HTERT RPE-1 (cell line): ENCODE measurements around the gene PDCD4.

Experiments used
- in situ Hi-C: fragments of 300-500 bp; cut with MboI; formaldehyde crosslinking; loops from 4 replicates; pipeline ENCODE4 v1.14.3; 2020; ENCODE audit warnings: low sequenced_read_pairs

The PDCD4 gene

DNA sequence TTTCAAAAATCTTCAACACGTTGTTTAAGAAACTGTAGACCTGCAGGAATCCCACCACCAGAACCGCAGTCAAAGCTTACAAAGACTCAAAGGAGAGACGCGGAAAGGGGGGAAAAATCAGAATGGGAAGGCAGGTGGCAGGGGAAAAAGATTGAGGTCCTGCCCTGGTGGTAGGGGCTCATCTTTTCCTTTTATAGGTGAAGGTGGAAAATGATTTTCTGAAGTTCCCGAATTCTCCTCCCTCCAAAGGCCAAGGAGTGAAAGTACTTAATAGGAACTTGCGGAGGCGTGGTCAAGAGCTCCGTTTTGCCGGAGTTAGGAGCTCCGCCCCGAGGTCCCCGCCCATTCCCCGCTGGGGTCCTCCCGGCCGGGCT, 46.5 kb downstream of the PDCD4 start:
- in situ Hi-C loops: no loop called here

DNA sequence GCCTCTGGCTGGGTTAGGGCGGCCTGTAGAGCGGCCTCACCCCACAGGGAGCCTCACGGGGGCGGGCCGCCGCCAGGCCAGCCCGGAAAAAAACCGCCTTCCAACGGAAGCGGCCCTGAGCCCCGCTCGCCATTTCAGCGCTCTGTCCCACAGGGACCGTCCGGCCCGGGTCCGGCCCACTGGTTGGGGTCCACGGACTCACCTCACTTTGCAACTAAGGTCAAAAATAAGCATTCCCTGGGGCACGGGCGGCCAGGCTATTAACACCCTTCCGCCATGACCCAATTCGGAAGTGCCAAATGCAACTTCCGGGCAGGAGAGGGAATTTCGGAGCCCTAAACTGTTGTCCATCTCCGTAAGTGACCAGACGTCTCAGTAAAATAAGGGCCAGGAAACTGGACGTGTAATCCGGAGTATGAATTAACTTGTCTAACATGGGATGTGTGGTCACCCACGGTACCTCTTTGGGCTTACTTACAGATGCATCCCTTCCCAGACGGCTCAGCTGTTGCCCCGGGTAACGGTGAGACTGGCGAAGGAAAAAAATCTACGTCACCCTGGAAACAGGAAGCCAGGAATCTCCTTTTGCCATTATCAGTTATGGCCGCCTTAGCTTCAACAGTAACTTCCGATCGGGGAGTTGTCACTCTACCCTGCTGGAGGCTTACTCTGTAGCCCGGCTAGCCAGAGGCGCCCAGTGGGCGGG, 47.1 kb downstream of the PDCD4 start, which contains the start of gene BBIP1:
TSS of gene BBIP1 (minus strand) at position 538 of the 706 bp plus-strand sequence. CDS start 1,023 bp downstream, outside the sequence.
- in situ Hi-C loops: no loop called here

DNA sequence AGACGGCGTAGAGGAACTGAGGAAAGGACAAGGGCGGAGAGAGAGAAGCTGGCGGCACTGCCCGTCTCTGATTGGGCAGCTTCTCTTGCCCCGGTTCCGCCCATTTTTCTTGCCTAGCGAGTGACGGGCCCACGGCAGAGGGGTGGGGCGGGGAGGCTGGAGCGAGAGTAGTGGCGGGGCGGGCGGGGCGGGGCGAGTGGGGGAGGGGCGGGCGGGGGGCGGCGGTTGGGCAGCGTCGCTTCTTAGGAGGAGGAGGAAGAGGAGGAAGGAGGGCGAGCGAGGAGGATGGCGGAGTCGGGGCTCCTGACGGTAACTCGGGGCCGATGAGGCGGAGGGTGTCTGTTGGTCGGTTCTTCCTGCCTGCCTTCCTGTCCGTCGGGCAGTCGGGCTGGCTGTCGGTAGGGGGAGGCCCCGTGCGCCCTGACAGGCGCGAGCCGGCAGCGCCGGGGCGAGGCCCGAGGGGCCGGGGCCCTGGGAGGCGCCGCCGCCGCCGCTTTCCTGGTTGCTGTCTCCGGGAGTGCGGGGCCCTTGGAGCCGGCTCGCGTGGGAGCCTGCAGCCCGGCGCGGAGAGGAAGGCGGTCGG, 47.7 kb downstream of the PDCD4 start, which contains the start of gene SHOC2:
TSS of gene SHOC2 (plus strand) at position 256 of the 583 bp plus-strand sequence. CDS start 44,755 bp downstream, outside the sequence.
- in situ Hi-C loops: no loop called here

DNA sequence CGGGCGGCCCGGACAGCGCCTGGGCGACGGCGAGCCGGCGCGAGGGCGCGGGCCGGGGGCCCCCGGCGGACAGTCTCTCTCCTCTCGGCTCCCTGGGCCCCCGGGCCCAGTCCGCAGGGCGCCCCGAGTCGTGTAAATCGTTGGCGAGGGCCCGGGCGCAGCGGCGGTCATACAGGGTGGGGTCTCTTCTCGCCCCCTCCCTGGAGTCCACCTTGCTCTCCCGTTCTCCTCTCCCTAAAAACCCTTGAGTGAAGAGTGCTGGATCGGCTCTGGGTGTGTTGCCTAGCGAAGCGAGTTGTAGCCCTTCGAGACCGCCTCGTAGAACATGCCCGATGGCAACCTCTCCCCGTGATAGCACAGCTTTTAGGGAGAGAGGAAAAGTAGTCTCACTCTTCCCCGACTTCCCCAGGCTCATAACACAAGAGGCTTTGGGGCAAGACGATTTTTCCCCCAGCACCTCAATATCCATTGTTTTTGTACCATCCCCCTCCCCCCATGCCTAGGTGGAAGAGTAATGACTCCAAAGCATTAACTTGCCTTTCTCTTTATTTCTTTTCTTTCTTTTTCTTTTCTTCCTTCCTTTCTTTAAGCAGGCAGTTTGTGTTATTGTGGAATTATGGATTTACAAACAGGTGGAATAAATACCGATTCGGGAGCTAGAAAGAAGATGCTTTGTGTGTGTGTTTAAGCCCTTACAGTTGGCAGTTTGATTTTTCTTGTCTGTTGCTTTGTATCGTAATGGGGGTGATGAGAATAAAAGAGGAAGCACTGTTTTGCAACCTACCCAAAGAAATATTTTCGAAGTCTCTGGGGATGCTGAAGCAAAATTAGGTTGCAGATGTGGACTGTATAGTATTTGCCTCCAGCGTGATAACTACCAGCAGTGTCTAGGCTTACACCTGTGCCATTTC, 48.5 kb downstream of the PDCD4 start:
- in situ Hi-C loops: no loop called here

DNA sequence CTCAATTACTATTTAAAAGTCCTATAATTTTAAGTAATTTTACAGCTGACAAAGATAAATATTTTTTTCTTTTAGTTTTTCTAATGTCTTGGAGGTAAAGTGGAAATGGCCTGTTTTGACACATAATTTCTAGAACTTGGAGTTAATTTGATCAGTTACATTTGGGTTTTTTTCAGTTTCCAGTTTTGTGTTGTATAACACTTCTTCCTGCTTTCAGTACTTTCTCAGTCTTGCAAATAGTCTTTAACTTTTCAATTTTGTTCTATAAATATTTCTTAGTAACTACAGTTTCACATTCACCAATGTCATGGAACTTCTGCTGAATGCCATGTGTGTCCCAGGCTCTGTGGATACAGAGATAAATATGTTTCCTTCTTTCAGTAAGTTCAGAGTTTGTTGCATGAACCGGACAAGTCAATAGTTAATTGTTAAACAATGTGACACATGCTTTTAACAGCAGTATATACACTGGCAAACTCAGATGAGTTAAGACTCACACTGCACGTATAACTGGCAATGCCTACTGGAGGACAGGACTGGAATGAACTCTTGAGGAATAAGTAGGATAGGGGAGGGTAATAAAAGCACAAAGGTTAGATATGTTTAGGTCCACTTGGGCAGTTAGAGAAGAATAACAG, 52.2 kb downstream of the PDCD4 start:
- in situ Hi-C loops: no loop called here

DNA sequence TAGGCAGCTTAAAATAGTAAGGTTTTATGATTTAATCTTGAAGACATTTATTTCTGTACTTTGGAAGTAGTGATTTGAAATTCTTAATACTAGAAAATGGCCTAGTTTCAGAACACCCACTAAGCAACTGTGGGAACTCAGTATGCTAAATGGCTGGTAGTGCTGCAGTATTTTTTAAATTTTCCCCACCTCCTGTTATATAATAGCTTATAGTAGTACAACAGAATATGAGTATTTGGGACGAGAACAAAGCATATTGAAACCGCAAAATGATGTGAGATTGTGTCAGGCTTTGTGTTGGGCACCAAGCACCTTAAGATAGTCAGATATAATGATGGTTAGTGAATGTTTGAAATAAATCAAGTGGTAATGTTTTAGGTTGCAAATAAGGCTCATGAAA, 55.7 kb downstream of the PDCD4 start:
- in situ Hi-C loops: no loop called here

DNA sequence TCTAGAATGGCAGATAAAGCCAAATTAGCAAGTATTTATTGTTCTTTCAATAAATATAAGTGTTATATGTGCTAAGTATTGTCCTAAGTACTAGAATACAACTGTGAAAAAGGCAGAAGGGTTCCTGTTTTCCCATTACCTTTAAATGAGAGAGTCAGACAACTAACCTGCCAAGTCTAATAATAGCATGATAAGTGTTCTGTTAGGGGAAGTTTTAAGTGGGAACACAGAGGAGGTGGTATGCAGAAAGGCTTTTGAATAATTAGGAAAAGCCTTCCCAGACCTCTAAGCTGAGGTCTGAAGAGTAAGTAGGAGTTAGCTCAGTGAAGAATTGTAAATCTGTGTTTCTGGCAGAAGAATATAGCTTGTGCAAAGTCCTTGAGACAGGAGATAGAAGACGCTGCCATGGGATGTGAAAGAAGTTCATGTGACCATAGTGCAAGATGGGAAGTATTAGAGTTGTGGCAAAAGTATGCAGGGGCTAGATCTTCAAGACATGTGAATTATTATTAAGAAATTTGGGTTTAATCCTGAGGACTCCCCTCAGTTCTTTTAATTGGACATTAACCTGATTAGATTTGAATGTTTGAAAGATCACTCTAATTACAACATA, 60.1 kb downstream of the PDCD4 start:
- in situ Hi-C loops: no loop called here

DNA sequence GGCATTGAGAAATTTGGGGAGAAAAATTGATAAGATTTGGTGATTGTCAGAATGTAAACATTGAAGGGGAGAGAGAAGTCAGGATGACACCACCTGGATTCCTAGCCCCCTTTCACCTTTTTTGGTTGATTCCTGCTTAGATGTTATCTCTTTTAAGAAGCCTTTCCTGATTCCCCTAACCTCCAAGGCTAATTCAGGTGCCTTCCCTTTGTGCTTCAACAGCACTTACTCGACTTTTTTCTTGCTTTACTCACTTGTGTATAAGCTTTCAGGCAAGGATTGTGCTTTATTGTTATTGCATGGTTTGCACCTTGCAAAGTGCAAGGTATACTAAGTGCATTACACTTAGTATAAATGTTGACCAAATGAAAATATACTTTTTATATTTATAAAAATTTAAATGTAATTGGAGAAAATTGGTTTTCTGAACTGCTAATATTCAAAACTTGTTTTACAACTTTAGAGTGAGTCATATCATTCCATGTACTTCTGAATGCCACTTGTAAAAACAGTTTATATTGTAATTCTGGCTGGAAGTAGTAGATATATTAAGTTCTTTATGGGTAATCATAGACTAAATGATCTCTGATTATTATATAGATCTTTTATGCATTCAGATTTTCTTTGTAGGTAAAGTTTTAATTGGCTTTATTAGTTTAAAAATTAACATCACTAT, 60.9 kb downstream of the PDCD4 start:
- in situ Hi-C loops: no loop called here

DNA sequence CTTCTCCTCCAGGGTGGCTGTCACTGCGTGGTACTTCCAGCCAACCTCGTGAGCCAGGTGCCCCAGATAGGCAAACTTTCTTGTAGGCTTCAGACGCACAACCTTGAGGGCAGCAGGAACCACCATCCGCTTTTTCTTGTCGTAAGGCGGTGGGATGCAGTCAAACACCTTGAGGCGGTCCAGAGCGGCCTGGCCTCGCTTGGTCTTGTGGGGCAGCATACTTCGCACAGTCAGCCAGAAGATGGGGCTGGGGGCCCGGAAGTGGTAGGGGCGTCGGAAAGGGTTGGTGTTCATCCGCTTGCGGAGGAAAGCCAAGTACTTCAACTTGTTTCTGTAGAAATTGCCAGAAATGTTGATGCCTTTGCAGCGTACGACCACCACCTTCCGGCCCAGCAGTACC, 65.0 kb downstream of the PDCD4 start:
- in situ Hi-C loops: no loop called here

DNA sequence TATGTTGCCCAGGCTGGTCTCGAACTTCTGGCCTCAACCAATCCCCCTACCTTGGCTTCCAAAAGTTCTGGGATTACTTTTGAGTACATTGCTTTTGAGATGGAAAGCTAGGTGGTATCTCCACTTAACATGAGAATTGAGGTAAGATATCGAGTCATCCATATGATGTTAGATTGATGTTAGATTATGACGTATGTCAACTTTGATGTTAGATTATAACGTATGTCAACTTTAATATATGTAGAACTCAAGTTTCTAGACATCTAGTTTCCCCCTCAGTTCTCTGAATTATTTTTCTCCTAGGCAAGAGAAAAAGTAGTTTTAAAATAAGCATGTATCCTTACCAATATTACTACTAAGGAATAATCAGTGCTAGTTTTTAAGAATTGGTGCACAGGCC, 67.7 kb downstream of the PDCD4 start:
- in situ Hi-C loops: no loop called here

DNA sequence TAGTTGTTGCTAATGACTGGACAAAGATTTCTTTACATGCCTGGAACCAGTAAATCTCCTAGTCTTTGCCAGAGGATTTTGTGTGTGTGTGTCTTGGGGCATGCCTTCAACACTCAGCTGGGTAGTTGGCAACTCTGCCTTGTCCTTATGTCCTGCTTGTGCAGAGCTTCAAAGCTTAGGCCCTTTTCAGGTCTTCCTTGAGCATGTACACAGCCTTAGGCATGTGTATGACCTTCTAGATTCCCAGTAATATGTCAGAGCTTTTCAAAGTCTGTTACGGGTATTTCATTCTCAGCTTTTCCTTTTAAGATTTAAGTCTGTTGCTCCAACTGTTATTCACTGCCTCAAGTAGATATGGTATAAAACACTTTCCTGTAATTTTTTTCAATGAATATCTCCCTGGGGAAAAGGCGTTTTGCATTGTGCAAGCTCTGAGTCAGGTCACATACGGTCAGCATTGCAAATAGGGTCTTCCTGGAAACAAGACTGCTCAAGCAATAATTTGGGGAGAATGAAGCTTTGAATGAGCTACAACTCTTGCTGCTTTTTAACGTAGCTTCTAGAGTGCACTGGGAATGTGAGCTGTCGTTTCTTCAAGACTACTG, 73.2 kb downstream of the PDCD4 start:
- in situ Hi-C loops: no loop called here

DNA sequence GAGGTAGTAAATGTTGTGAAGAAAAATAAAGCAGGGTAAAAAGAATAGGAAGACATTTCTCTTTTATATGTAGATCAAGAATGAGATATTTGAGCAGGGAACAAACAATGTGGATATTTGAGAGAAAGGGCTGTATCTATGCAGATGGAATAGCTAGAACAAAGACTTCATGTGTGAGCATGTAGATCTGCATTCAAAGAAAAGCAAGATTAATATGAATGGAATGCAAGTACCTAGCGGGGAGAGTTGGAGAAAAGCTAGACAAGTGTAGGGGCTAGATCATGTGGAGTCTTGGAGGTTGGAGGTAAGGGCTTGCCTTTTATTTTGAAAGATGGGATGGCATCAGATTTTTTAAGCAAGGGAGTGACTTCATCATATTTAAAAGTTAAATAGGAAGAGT, 74.8 kb downstream of the PDCD4 start:
- in situ Hi-C loops: no loop called here

DNA sequence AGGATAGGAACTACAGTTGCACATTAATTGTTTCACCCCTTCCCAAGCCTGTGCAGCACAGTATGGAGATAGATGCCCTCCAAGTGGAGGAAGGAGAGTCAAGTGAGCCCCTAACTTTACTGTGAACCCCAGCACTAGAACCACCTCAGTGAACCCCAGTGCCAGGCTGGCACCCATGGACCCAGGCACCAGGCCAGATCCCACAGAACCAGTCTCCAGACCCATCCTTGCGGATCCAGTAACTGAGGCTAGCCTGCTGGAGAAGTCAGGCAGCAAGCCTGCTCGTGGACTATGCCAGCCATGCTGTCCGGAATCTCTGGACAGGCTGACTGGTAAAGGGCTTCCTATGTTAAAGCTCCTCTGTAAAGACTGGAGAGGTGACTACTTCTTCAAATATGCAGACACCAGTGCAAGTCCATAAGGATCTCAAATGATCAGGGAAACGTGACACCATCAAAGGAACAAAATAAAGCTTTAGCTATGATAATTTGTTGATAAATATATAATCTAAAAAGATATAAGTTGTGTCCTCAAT, 75.4 kb downstream of the PDCD4 start:
- in situ Hi-C loops: no loop called here
